ENCODE measurements around the gene ZNF592. TPM values are rescaled to one million over a fixed set of nuclear protein-coding genes. Genes with fewer than 3 reads are reported as not detected.

The ZNF592 gene
- total RNA-seq, 1 donor from 2014 or later: 7.2 TPM

DNA sequence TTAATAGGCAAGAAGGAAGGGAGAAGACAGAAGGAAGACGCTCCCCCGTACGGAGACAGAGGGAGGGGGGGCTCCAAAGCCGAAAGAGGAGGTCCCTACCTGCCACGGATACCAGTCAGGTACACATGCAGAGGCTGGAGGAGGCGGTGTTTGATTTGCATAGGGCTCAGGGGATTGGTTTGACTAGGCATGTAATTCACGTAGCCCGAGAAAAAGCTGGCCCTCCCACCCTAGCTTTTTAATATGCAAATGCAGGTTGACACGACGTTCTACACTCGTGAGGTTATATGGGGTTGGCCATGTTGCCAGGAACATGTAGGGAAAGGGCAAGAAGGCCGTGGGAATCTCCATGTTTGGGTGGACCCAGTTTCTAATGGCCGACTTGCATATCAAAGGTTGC, 29.8 kb downstream of the ZNF592 start:
- no peak for DNase-seq (ENCODE audit: low spot score)

DNA sequence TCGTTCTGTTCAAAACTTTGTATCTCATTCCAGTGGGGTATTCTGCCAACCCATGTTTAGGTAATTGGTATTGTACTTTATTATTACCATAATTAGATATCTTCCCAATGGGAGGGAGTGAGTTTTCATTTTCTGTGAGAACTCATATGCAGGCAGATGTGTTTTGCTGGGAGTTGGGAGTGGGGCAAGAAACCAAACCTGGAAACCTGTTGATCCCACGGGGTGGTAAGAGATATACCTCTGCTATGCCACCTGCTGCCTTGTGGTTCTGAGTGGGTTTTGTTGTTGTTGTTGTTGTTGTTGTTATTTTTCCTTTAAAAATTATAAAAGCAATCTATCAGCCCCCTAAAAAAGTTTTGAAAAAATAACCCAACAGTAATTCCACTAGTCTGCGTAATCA, 32.1 kb downstream of the ZNF592 start:
- no peak for DNase-seq (ENCODE audit: low spot score)

DNA sequence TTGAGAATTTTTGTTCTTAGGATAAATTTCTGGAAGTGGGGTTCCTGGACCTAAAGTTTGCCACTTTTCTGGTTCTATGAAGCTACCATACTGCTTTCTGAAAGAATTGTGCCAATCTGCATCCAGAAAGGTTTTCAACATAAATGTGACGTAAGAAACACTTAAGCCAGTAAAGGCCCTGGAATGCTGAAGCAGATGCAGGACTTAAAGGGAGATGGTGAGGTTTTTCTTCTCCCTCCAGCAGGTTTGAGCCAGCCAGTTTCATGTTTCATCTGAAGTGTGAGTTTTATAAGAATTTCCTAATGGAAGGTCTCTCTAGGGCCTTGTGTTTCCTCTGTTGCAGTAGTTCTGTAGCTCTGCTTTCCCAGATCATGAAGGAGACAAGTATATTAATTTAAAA, 33.1 kb downstream of the ZNF592 start:
- DNase-seq (ENCODE audit: low spot score): peak; percentile 86

DNA sequence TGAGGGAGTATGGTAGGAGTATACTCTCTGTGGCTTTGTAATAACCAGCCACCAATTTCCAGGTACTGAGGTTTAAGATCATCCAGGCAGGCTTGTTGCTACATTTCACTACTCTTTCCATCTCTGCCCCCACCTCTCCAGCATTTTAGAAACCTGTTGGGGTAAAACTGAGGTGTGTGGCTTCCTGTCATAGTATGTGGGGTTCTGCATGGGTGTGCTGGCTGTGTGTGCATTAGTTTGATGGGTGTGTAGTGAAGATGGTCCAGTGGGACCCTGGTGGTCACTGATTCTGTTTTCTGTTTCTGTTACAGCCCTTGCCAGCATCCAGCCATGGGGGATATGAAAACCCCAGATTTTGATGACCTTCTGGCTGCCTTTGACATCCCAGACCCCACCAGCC, 34.0 kb downstream of the ZNF592 start:
- DNase-seq (ENCODE audit: low spot score): no peak

DNA sequence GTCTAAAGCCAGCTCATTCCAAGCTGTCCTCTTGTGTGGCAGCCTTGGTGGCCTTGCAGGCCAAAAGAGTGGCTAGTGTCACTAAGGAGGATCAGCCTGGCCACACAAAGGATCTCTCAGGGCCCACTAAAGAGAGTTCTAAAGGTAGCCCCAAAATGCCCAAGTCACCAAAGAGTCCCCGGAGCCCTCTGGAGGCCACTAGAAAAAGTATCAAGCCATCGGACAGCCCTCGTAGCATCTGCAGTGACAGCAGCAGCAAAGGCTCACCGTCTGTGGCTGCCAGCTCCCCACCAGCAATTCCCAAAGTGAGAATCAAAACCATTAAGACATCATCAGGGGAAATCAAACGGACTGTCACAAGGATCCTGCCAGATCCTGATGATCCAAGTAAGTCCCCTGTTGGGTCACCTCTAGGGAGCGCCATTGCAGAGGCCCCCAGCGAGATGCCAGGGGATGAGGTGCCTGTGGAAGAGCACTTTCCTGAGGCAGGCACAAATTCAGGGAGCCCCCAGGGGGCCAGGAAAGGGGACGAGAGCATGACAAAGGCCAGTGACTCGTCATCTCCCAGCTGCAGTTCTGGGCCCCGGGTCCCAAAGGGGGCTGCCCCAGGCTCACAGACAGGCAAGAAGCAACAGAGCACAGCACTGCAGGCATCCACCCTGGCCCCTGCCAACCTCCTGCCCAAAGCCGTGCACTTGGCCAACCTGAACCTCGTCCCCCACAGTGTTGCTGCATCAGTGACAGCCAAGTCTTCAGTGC, 35.3 kb downstream of the ZNF592 start:
- DNase-seq (ENCODE audit: low spot score): no peak

DNA sequence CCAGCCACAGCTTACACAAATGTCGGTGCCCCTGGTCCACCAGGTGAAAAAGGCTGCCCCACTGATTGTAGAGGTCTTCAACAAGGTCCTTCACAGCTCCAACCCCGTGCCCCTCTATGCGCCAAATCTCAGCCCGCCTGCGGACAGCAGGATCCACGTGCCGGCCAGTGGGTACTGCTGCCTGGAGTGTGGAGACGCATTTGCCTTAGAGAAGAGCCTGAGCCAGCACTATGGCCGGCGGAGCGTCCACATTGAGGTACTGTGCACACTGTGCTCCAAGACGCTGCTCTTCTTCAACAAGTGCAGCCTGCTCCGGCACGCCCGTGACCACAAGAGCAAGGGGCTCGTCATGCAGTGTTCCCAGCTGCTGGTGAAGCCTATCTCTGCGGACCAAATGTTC, 35.9 kb downstream of the ZNF592 start:
- DNase-seq (ENCODE audit: low spot score): no peak

DNA sequence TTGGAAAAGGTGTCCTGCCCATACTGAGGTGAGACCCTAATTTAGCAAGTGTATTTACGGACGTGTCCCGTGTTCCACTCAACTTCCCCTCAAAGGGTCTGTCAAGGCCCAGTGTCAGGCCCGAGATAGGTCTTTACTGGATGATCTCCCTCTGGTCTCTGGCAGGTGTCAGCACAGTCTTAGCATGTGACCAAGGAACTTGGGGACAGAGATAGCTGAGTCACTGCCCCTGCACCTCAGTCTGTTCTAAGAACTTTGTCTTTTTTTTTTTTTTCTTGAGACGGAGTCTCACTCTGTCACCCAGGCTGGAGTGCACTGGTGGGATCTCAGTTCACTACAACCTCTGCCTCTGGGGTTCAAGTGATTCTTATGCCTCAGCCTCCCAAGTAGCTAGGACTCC, 36.7 kb downstream of the ZNF592 start:
- DNase-seq (ENCODE audit: low spot score): no peak

DNA sequence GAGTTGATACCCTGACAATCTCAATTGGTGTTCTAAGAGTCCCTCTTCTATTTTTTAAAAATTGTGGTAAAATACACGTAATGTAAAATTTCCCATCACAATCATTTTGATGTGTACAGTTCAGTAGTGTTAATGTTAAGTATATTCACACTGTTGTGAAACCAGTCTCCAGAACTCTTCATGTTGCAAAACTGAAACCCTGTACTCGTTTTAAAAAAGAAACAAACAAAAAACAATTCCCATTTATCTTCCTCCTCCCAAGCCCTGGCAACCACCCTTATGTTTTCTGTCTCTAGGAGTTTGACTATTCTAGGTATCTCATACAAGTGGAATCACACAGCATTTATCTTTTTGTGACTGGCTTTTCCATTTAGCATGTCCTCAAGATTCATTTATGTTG, 40.1 kb downstream of the ZNF592 start:
- DNase-seq (ENCODE audit: low spot score): no peak

DNA sequence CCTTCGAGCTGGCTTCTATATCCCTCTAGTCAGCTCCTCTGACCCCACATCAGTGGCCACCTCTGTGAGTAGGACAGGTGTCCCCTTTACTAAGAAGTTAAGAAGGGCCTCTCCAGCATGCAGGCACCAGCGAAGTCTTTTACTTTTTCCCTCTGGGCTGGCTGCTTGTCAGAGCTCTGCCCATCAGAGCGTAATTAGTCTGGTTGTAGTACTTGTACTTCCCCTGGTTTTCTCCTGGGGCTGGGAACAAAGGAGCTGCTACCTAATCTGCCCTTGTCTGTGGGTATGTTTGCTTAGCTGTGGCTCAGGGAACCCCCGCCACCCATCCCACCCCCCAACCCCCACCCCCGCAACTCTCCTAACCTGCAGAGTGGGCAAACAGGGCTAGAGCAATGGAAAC, 41.4 kb downstream of the ZNF592 start:
- no peak for DNase-seq (ENCODE audit: low spot score)

DNA sequence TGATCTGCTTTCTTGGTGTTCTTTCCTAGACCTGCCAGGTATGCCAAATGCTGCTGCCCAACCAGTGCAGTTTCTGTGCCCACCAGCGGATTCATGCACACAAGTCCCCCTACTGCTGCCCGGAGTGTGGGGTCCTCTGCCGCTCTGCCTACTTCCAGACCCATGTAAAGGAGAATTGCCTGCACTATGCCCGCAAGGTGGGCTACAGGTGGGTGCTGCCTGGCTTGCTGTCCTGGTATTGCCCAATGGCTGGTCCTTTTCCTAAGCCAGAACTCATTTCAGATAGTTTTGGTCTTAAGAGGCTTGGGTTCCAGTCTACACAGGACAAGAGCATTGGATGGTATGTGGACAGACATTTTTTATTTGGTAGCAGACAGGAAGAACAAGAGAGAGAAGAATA, 42.3 kb downstream of the ZNF592 start:
- no peak for DNase-seq (ENCODE audit: low spot score)

DNA sequence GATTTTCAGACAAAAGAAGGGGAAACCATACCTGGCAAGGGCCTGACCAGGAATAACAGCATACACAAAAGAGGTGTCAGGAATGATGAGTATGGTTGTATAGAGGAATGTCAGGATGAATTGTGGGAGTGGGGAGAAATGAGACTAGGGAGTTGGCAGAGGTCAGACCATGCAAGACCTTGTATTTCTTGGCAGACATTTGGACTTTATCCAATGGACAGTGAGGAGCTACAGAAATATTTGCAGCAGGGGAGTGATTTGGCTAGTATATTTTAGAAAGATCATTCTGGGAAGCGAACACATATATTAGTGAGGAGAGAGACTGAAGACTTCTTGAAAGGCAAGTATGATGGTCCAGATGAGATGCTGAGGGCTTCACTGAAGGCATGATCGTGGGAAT, 43.4 kb downstream of the ZNF592 start:
- no peak for DNase-seq (ENCODE audit: low spot score)

DNA sequence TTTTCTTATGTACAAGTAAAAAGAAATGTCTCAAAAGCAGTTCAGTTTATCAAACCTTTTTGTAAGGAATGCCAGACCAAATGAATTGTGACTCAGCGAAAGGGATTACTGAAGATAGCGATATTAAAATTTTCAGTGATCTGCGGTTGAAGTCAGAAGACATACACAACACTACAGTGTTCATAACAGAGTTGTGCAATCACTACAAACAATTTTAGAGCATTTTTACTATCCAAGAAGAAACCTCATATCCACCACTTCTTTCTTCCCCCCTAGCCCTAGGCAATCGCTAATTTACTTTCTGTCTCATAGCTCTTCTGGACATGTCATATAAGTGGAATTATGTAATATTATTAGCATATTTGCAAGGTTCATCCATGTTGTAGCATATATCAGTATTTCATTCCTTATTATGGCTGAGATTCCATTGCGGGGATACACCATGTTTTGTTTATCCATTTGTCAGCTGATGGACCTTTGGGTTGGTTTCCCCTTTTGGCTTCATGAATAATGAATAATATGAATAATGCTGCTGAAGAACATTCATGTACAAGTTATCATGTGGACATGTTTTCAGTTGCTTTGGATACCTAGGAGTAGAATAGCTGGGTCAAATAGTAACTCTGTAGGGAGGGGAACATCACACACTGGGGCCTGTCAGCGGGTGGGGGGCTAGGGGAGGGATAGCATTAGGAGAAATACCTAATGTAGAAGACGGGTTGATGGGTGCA, 45.2 kb downstream of the ZNF592 start:
- DNase-seq (ENCODE audit: low spot score): peak; percentile 47

DNA sequence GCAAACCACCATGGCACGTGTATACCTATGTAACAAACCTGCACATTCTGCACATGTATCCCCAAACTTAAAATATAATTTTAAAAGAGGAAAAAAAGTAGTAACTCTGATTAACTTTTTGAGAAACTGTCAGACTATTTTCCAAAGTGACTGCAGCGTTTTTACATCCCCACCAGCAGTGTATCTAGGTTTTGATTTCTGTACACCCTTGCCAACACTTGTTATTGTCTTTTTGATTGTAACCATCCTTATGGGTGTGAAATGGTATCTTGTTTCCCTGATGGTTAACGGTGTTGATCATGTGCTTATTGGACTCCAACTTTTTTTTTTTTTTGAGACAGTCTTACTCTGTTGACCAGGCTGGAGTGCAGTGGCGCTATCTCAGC, 45.8 kb downstream of the ZNF592 start:
- DNase-seq (ENCODE audit: low spot score): no peak

DNA sequence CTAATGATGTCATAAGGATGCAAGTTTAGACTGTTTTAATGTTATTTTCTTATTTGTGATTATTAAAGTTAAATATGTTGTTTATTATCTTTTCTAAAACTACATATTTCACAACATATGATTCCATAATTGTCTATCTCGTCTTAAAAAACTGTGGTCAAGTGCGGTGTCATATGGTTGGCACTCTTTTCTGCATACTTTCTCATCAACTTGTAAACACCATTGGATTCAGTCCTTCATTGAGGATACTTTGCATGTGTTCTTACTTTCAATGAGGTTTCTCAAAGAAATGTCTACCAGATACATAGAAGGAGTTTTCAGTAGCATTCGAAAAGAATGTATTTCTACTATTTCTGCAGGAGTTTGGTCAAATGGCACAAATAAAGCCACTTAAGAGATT, 46.8 kb downstream of the ZNF592 start:
- no peak for DNase-seq (ENCODE audit: low spot score)

DNA sequence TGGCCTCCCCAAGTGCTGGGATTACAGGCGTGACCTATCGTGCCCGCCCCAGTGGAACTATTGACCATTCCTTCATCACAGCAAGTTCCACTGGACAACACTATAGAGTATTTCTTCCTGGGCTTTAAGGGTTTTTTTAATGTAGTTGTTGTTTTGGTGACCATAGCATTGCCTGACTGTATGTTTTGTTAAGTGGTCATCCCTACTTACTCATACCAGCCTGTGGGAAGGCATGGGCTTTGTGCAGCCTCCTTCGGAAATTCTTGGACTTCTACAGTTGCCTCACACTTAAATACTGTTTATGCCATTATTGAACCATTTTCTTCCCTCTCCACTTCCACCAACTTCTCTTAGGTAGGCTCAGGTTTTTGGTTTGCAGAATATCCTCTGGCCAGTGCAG, 48.8 kb downstream of the ZNF592 start:
- no peak for DNase-seq (ENCODE audit: low spot score)

DNA sequence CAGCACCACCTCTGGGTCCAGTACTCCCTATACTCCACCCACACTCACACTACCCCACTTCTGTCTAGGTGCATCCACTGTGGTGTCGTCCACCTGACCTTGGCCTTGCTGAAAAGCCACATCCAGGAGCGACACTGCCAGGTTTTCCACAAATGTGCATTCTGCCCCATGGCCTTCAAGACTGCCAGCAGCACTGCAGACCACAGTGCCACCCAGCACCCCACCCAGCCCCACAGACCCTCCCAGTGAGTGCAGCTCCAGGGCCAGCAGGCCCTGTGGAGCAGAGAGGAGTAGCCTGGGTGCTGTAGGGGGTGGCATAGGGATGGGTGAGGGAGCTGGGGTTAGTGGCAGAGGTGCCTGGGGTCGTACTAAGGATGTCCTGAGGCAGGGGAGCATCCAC, 49.4 kb downstream of the ZNF592 start:
- no peak for DNase-seq (ENCODE audit: low spot score)

DNA sequence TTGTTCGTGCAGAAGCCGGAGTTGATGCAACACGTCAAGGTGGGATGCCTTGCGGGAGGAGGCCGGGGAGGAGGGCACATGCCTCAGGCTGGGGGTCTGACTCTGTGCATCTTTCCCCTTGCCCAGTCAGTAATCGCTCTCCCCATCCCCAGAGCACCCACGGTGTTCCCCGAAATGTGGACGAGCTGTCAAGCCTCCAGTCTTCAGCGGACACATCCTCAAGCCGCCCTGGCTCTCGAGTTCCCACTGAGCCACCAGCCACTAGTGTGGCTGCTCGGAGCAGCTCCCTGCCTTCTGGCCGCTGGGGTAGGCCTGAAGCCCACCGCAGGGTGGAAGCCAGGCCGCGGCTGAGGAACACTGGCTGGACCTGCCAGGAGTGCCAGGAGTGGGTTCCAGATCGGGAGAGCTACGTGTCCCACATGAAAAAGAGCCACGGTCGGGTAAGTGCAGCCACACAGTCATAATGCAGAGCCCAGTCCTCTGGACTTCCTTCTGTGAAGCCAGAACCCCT, 50.1 kb downstream of the ZNF592 start:
- DNase-seq (ENCODE audit: low spot score): no peak

DNA sequence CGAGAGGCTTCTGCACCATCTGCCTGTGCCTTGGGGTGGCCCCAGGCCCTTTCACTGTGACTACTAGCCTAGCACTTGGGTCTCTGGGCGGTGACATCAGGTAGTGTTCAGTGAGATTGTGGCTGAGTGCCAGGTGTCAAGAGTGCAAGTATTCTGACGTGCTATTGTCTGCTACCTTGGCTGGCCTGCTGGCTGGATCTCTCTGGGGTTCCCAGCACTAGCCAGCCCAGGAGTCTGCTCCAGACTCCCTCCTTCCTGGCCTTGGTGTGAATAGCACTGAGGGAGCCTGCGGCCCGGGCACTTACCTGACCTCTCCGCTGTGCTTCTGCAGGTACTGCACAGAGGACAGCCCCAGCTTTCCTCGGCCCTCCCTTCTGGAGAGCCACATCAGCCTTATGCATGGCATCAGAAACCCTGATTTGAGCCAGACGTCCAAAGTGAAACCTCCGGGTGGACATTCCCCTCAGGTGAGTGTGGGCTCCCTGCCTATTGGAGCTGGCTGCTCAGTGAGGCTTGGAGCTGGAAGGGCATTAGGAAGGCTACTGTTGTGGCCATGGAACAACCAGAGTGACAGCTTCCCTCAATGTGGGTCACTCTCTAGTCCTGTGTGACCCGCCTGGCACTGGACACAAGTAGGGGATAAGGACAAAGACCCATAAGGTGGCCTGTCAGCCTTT, 51.3 kb downstream of the ZNF592 start:
- DNase-seq (ENCODE audit: low spot score): no peak

DNA sequence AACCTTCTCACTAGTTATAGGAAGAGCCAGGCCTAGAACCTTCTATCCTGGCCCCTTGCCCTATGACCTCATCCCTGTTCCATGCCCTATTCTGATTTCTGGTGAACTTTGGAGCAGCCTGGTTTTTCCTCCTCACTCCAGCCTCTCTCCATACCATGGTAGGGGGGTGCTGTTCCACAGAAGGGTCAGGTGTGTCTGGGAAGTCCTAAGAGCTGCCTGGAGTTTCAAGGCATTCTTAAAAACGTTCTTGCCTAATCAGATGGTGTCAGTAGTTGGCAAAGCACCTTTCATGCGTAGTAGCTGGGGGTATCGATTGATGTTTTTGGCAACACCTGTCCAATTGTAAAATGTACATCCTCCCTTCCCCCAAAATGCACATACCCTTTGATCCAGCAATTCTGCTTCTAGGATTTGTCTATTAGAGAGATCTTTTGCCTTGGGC, 52.0 kb downstream of the ZNF592 start:
- no peak for DNase-seq (ENCODE audit: low spot score)

DNA sequence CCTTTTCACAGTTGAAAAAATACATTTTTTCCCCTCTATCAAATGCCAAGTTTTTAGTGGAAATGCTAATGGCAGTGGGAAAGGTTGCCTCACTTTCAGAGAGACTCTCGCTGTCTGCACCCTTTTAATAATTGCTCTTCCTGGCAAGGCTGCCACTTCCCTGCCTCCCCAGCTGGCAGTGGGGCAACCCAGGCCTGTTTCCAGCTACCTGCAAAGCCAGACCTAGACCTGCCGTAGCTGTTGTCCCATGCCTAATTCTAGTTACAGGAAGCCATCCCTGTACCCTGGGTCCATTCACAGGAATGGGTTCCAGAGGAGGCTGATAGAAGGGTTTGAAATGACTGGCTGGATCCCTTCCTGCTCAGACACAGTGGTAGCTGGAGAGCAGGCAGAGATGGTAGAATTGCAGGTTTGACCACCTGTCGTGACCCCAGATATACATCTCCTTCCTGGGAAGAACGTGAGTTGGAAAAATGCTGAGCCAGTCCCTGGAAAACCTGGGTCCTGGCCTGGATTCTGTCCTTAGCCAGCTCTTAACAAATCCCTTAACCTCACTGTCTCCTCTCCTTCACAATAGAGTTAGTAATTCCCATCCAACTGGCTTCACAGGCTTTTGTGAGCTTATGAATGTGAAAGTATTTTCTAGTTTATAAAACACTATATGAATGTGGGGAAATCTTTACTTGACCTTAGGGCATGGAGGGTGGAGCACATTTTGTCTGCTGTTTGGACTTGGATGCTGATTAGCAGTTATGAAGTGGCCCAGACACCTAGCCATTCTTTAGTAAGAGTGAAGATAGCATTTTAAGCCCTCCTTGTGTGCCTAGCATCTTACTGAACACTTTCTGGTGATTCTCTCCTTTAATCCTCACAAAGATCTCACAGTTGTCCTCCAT, 55.9 kb downstream of the ZNF592 start:
- DNase-seq (ENCODE audit: low spot score): no peak

DNA sequence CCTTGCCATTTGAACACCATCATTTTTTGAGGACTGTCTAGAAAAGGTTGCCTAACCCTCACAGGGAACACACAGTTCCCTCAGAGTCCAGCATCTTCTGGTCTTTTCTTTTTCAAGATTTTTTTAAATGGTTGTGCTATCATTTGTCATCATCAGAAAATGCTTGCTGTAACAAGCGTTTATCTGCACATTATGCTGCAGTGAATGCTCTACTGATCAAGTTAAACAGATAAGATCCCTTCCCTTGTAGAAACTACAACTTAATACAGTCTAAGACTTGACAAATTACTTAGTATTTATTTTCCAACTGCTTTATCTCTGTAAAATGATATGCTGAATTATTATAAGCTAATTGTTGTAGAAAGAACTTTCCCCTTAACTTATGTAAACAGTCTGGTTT, 56.8 kb downstream of the ZNF592 start:
- peak; percentile 19 for DNase-seq (ENCODE audit: low spot score)

DNA sequence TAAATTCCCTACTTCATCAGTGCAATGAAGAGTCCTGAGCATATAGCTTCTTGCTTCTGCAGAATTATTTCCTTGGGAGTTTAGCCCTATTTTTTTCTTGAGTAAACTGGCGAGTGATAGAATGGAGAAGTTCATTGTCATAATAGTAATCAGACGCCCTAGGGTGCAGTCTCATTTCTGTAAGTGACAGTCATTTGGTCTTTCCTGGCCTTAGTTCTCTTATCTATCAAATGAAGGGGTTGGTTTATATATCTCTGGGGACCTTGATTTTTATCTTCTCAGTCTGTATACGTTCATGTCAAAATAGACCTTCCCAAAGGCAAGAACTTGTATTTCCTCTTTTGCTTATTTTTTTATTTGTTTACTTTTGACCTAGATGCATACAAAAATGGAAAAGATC, 58.8 kb downstream of the ZNF592 start:
- no peak for DNase-seq (ENCODE audit: low spot score)
